SU-DHL-6 (cell line): ENCODE measurements around the gene SMC5.

Experiments used
- H2AFZ ChIP-seq: fragments of 200-600 bp; sonication (generic); 2 replicates; pipeline ENCODE4 v1.6.1; 2014; ENCODE audit warnings: low read depth, mild to moderate bottlenecking, moderate library complexity, mixed read lengths, antibody characterized with exemption, low read length; ENCODE audit not compliant: severe bottlenecking
- H3F3A ChIP-seq: fragments of 200-600 bp; shearing (Covaris generic); 2 replicates; pipeline ENCODE4 v1.6.0; 2016; ENCODE audit warnings: antibody characterized with exemption, mild to moderate bottlenecking; ENCODE audit not compliant: insufficient read depth
- H3K27ac ChIP-seq: fragments of 200-600 bp; sonication (generic); 2 replicates; pipeline ENCODE4 v1.5.1; 2016; ENCODE audit warnings: low read depth, mild to moderate bottlenecking, low read length, moderate library complexity, mixed read lengths
- H3K27me3 ChIP-seq: fragments of 200-600 bp; sonication (generic), shearing (Covaris generic); 2 replicates; pipeline ENCODE4 v1.6.0; 2014; ENCODE audit warnings: mild to moderate bottlenecking, low read length
- H3K36me3 ChIP-seq: fragments of 200-600 bp; sonication (generic); 2 replicates; pipeline ENCODE4 v1.6.1; 2014; ENCODE audit warnings: mild to moderate bottlenecking, low read length, mixed read lengths
- H3K4me2 ChIP-seq: fragments of 300-600, 200-600 bp; shearing (Covaris generic), sonication (generic); 2 replicates; pipeline ENCODE4 v1.6.0; 2014; ENCODE audit warnings: low read length, low read depth, mild to moderate bottlenecking; ENCODE audit not compliant: poor library complexity, severe bottlenecking
- H3K4me3 ChIP-seq: fragments of 200-600 bp; sonication (generic); 2 replicates; pipeline ENCODE4 v1.5.1; 2014; ENCODE audit warnings: antibody characterized with exemption, low read length, mild to moderate bottlenecking, mixed read lengths; ENCODE audit not compliant: insufficient read depth, poor library complexity, severe bottlenecking
- H3K79me2 ChIP-seq: fragments of 200-600 bp; sonication (generic); 2 replicates; pipeline ENCODE4 v1.6.1; 2014; ENCODE audit warnings: mild to moderate bottlenecking, low read length, moderate library complexity; ENCODE audit not compliant: insufficient read depth
- H3K9ac ChIP-seq: fragments of 200-600 bp; sonication (generic); 2 replicates; pipeline ENCODE4 v1.7.0; 2014; ENCODE audit warnings: mild to moderate bottlenecking, low read length
- H3K9me2 ChIP-seq: fragments of 200-600 bp; sonication (generic); replicated peaks from 2 replicates; pipeline ENCODE4 v1.6.1; 2014; ENCODE audit warnings: low read length; ENCODE audit not compliant: insufficient read depth
- H3K9me3 ChIP-seq: fragments of 200-600 bp; sonication (generic); 2 replicates; pipeline ENCODE4 v1.6.1; 2014; ENCODE audit warnings: low read length, mixed read lengths; ENCODE audit not compliant: insufficient read depth
- H4K20me1 ChIP-seq: fragments of 200-600 bp; sonication (generic); 2 replicates; pipeline ENCODE4 v1.6.1; 2014; ENCODE audit warnings: low read depth, mild to moderate bottlenecking, antibody characterized with exemption, low read length, moderate library complexity, mixed read lengths
- EZH2phosphoT487 ChIP-seq: fragments of 200-600 bp; sonication (generic), shearing (Covaris generic); conservative IDR thresholded peaks from 2 replicates; pipeline ENCODE4 v1.6.1; 2018; ENCODE audit warnings: mild to moderate bottlenecking, antibody characterized with exemption, low read length, moderate library complexity, mixed read lengths
- TF ChIP-seq, protein P1 (sequence below): fragments of 200-600 bp; sonication (generic); IDR thresholded peaks from one replicate; pipeline ENCODE4 v1.5.1; 2017; ENCODE audit warnings: antibody characterized with exemption, mild to moderate bottlenecking, low read length, moderate library complexity; ENCODE audit not compliant: insufficient read depth, poor library complexity, severe bottlenecking

Gene SMC5

DNA sequence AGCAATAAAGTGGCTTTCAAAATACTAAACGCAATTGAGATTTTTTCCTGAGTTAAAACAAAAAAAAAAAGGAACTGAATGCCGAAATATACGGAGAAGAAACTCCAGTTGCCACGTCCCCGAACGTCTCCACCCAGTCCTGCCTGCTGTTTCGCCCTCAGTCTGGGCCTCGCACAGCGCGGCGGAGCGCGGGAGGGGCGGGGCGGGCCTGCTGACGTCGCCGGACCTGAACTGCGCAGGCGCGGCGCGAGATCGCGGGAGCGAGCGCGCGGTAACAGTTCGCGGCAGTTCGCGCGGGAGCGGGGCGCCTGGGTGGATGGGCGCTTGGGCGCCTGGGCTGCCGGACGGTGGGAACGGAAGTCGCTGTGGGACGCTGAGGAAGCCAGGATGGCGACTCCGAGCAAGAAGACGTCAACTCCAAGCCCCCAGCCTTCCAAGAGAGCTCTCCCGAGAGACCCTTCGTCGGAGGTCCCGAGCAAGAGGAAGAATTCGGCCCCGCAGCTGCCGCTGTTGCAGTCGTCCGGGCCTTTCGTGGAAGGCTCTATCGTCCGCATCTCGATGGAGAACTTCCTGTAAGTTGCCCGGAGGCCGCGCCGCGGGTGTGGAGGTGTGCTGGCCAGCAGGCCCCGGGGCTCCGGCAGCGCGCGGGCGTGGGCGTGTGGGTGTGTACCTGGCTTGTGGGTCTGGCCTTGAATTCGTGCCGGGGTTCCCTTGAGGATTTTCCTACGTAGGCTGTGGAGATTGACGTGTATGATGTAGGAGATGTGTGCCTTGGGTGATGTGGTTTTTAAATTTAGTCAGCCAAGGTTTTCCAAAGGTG is at the start of gene SMC5:
Gene SMC5, plus strand, starts transcription at position 287 of the 820 bp plus-strand sequence. Its CDS starts 101 bp downstream, at position 388.
- peak within 1 kb of the TSS; percentile 51 for H3K27ac ChIP-seq
- peak within 1 kb of the TSS; percentile 76 for H3K4me3 ChIP-seq
- no peaks in the 10 kb centered on the region for H3K9me3 ChIP-seq
- H3K4me2 ChIP-seq: peak within 1 kb of the TSS; percentile 68
- H3K9me2 ChIP-seq: no peaks in the 10 kb centered on the region
- peak within 1 kb of the TSS; percentile 88 for H3K9ac ChIP-seq
- peaks cover 21% of the 10 kb centered on the region; the same call in 1 of the 2 replicates for H3K36me3 ChIP-seq
- H3K27me3 ChIP-seq: no peaks in the 10 kb centered on the region
- TF ChIP-seq, protein P1, sequence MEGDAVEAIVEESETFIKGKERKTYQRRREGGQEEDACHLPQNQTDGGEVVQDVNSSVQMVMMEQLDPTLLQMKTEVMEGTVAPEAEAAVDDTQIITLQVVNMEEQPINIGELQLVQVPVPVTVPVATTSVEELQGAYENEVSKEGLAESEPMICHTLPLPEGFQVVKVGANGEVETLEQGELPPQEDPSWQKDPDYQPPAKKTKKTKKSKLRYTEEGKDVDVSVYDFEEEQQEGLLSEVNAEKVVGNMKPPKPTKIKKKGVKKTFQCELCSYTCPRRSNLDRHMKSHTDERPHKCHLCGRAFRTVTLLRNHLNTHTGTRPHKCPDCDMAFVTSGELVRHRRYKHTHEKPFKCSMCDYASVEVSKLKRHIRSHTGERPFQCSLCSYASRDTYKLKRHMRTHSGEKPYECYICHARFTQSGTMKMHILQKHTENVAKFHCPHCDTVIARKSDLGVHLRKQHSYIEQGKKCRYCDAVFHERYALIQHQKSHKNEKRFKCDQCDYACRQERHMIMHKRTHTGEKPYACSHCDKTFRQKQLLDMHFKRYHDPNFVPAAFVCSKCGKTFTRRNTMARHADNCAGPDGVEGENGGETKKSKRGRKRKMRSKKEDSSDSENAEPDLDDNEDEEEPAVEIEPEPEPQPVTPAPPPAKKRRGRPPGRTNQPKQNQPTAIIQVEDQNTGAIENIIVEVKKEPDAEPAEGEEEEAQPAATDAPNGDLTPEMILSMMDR: no peak
- no peak for TF ChIP-seq EZH2phosphoT487
- no peaks in the 10 kb centered on the region; the same call in 1 of the 2 replicates for H3F3A ChIP-seq
- peak within 1 kb of the TSS; percentile 83 for H2AFZ ChIP-seq
- peaks cover 20% of the 10 kb centered on the region; the same call in 1 of the 2 replicates for H4K20me1 ChIP-seq
- H3K79me2 ChIP-seq: peaks cover 50% of the 10 kb centered on the region

DNA sequence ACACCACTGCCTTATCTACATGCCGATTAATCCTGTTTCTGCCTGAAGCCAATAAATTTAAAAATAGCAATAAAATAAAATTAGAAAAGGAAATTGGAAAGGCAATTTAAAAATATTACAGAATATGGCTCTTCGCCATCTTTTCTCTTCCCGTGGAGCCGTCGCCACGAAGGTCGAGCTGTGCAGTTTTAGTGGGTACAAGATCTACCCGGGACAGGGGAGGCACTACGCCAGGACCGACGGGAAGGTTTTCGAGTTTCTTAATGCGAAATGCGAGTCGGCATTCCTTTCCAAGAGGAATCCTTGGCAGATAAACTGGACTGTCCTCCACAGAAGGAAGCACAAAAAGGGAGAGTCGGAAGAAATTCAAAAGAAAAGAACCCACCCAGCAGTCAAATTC is 41.7 kb upstream of the SMC5 start:
- no peak overlapping the region for H3K4me2 ChIP-seq

DNA sequence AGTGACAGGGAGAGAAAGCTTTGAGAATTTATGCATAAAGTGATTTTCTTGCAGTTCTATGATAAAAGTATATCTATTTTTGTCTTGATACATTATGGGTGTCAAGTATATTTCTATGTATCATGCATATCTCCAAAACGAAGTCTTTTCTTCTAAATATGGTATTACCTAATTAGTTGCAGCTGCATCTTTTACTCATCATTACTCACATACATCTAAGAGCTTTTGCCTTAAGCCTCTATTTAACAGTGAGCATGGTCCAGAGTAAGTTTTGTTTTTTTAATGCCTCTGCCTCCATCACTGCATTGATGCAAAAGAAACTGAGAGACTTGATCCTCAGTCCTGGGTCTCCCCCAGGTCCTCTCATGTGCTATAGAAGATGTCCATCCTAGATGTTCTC is 40.0 kb upstream of the SMC5 start:
- Histone ChIP-seq H4K20me1 (no peaks in the 10 kb centered on the region), H3K9me2 (no peaks in the 10 kb centered on the region), H2AFZ (no peak overlapping the region), H3F3A (no peaks in the 10 kb centered on the region), H3K9me3 (no peaks in the 10 kb centered on the region), H3K27ac (no peak overlapping the region), H3K9ac (no peak overlapping the region), H3K36me3 (no peaks in the 10 kb centered on the region), H3K79me2 (no peaks in the 10 kb centered on the region), H3K27me3 (no peaks in the 10 kb centered on the region), H3K4me2 (no peak overlapping the region), H3K4me3 (no peak overlapping the region)
- TF ChIP-seq EZH2phosphoT487: no peak
- TF ChIP-seq, protein P1: no peak

More for the DNA sequence above, 41.7 kb upstream of the SMC5 start:
- no peaks in the 10 kb centered on the region for H3K9me2 ChIP-seq
- TF ChIP-seq, protein P1: no peak
- TF ChIP-seq EZH2phosphoT487: no peak
- H3K4me3 ChIP-seq: no peak overlapping the region
- H3K79me2 ChIP-seq: no peaks in the 10 kb centered on the region
- H3K36me3 ChIP-seq: no peaks in the 10 kb centered on the region
- H4K20me1 ChIP-seq: no peaks in the 10 kb centered on the region
- H3K9ac ChIP-seq: no peak overlapping the region
- no peaks in the 10 kb centered on the region for H3K27me3 ChIP-seq
- no peaks in the 10 kb centered on the region for H3K9me3 ChIP-seq
- H3F3A ChIP-seq: no peaks in the 10 kb centered on the region
- no peak overlapping the region for H2AFZ ChIP-seq
- H3K27ac ChIP-seq: no peak overlapping the region
